HEK293 (cell line): ENCODE measurements around the gene CRCP.

Experiments used
- CTCF ChIA-PET: fragments of 350-600 bp; formaldehyde crosslinking; extraction: SDS; loops from one replicate; lab custom pipeline; 2021; ENCODE audit warnings: antibody characterized with exemption; lab: Yijun Ruan, JAX
- POLR2A ChIA-PET: fragments of 300-600 bp; formaldehyde crosslinking; extraction: SDS; loops from one replicate; lab custom pipeline; 2020; ENCODE audit warnings: antibody characterized with exemption, inconsistent platforms; lab: Yijun Ruan, JAX
- H3K27ac ChIP-seq: fragments of 200-500 bp; sonication (Bioruptor generic); 2 replicates; pipeline ENCODE4 v1.5.1; 2014; ENCODE audit warnings: low read depth, low read length, control low read depth, inconsistent platforms; ENCODE audit errors: extremely low read depth
- H3K36me3 ChIP-seq, 2 experiments: fragments of 200-500 bp in 1 of 2; sonication (Bioruptor generic) in 1 of 2; 1 replicate in 1 of 2; 2 replicates in 1 of 2; pipeline ENCODE4 v1.5.1; 2014 to 2017; ENCODE audit warnings: inconsistent platforms in 2 of 2, low read length in 2 of 2; ENCODE audit not compliant: control insufficient read depth in 2 of 2, insufficient read depth in 1 of 2
- H3K4me1 ChIP-seq: fragments of 200-500 bp; sonication (Bioruptor generic); 2 replicates; pipeline ENCODE4 v1.5.1; 2014; ENCODE audit warnings: mild to moderate bottlenecking, low read length, inconsistent platforms; ENCODE audit not compliant: control insufficient read depth, insufficient read depth
- H3K4me3 ChIP-seq: 2 replicates; pipeline ENCODE4 v1.5.1; 2011; ENCODE audit warnings: low read depth, mild to moderate bottlenecking, control low read depth, low read length, moderate library complexity
- H3K9me3 ChIP-seq: fragments of 200-500 bp; sonication (Bioruptor generic); 2 replicates; pipeline ENCODE4 v1.5.1; 2014; ENCODE audit warnings: low read depth, low read length, inconsistent platforms; ENCODE audit not compliant: control insufficient read depth, insufficient read depth
- KLF10 ChIP-seq: fragments of 450-650 bp; IDR thresholded peaks from 2 replicates; pipeline ENCODE4 v1.5.1; 2018; ENCODE audit warnings: missing biosample characterization, mild to moderate bottlenecking, missing genetic modification characterization
- KLF8 ChIP-seq: fragments of 450-650 bp; formaldehyde crosslinking; IDR thresholded peaks from 2 replicates; pipeline ENCODE4 v1.5.1; 2016; ENCODE audit warnings: missing biosample characterization, missing genetic modification characterization
- RBAK ChIP-seq: fragments of 450-650 bp; formaldehyde crosslinking; IDR thresholded peaks from 2 replicates; pipeline ENCODE4 v1.5.1; 2016; ENCODE audit warnings: missing biosample characterization, missing genetic modification characterization
- SALL2 ChIP-seq: fragments of 450-650 bp; formaldehyde crosslinking; IDR thresholded peaks from 2 replicates; pipeline ENCODE4 v1.5.0; 2017; ENCODE audit warnings: missing biosample characterization, mild to moderate bottlenecking, missing genetic modification characterization, borderline replicate concordance
- ZBTB1 ChIP-seq: fragments of 450-650 bp; formaldehyde crosslinking; IDR thresholded peaks from 2 replicates; pipeline ENCODE4 v1.5.1; 2016; ENCODE audit warnings: missing biosample characterization, missing genetic modification characterization
- ZBTB17 ChIP-seq: fragments of 450-650 bp; formaldehyde crosslinking; IDR thresholded peaks from 2 replicates; pipeline ENCODE4 v1.5.1; 2016; ENCODE audit warnings: missing biosample characterization, missing genetic modification characterization
- ZBTB7A ChIP-seq: fragments of 450-650 bp; formaldehyde crosslinking; IDR thresholded peaks from 2 replicates; pipeline ENCODE4 v1.5.1; 2016; ENCODE audit warnings: low read depth, missing biosample characterization, missing genetic modification characterization
- ZFHX2 ChIP-seq: fragments of 450-650 bp; formaldehyde crosslinking; conservative IDR thresholded peaks from 2 replicates; pipeline ENCODE4 v1.5.1; 2016; ENCODE audit warnings: missing biosample characterization, missing genetic modification characterization
- ZFP3 ChIP-seq: fragments of 450-650 bp; formaldehyde crosslinking; IDR thresholded peaks from 2 replicates; pipeline ENCODE4 v1.5.1; 2016; ENCODE audit warnings: low read depth, missing biosample characterization, missing genetic modification characterization
- ZNF311 ChIP-seq: fragments of 450-650 bp; formaldehyde crosslinking; IDR thresholded peaks from 2 replicates; pipeline ENCODE4 v1.5.1; 2017; ENCODE audit warnings: missing biosample characterization, missing genetic modification characterization, borderline replicate concordance
- ZNF366 ChIP-seq: fragments of 450-650 bp; formaldehyde crosslinking; conservative IDR thresholded peaks from 2 replicates; pipeline ENCODE4 v1.5.1; 2016; ENCODE audit warnings: missing biosample characterization, missing genetic modification characterization
- ZNF37A ChIP-seq: fragments of 450-650 bp; IDR thresholded peaks from 2 replicates; pipeline ENCODE4 v1.5.1; 2018; ENCODE audit warnings: missing biosample characterization, missing genetic modification characterization
- ZNF391 ChIP-seq: fragments of 450-650 bp; formaldehyde crosslinking; IDR thresholded peaks from 2 replicates; pipeline ENCODE4 v1.5.1; 2016; ENCODE audit warnings: low read depth, missing biosample characterization, missing genetic modification characterization, borderline replicate concordance
- ZNF404 ChIP-seq: fragments of 450-650 bp; formaldehyde crosslinking; IDR thresholded peaks from 2 replicates; pipeline ENCODE4 v1.5.1; 2017; ENCODE audit warnings: missing biosample characterization, missing genetic modification characterization
- ZNF473 ChIP-seq: fragments of 450-650 bp; formaldehyde crosslinking; IDR thresholded peaks from 2 replicates; pipeline ENCODE4 v1.5.1; 2017; ENCODE audit warnings: missing biosample characterization, missing genetic modification characterization
- ZNF544 ChIP-seq: fragments of 450-650 bp; formaldehyde crosslinking; IDR thresholded peaks from 2 replicates; pipeline ENCODE4 v1.5.0; 2017; ENCODE audit warnings: missing biosample characterization, missing genetic modification characterization
- ZNF664 ChIP-seq: fragments of 450-650 bp; formaldehyde crosslinking; IDR thresholded peaks from 2 replicates; pipeline ENCODE4 v1.5.1; 2016; ENCODE audit warnings: missing biosample characterization, missing genetic modification characterization
- ZNF670 ChIP-seq: fragments of 450-650 bp; formaldehyde crosslinking; IDR thresholded peaks from 2 replicates; pipeline ENCODE4 v1.5.1; 2016; ENCODE audit warnings: missing biosample characterization, missing genetic modification characterization, low read depth
- ZNF843 ChIP-seq: fragments of 450-650 bp; formaldehyde crosslinking; IDR thresholded peaks from 2 replicates; pipeline ENCODE4 v1.5.1; 2016; ENCODE audit warnings: missing biosample characterization, missing genetic modification characterization
- ZSCAN30 ChIP-seq: fragments of 450-650 bp; IDR thresholded peaks from 2 replicates; pipeline ENCODE4 v1.5.1; 2018; ENCODE audit warnings: missing biosample characterization, mild to moderate bottlenecking, missing genetic modification characterization, moderate library complexity
- TF ChIP-seq, protein P1 (sequence below): fragments of 450-650 bp; formaldehyde crosslinking; IDR thresholded peaks from 2 replicates; pipeline ENCODE4 v1.5.1; 2016; ENCODE audit warnings: missing biosample characterization, missing genetic modification characterization

CRCP gene

GRCh38 chr7:66187905-66188304 is 73.3 kb downstream of the CRCP start (continued):
- TF ChIP-seq, protein P1, sequence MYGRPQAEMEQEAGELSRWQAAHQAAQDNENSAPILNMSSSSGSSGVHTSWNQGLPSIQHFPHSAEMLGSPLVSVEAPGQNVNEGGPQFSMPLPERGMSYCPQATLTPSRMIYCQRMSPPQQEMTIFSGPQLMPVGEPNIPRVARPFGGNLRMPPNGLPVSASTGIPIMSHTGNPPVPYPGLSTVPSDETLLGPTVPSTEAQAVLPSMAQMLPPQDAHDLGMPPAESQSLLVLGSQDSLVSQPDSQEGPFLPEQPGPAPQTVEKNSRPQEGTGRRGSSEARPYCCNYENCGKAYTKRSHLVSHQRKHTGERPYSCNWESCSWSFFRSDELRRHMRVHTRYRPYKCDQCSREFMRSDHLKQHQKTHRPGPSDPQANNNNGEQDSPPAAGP (tag by site-specific recombination) = no peak
- TF ChIP-seq KLF8 (tag by site-specific recombination) = no peak
- TF ChIP-seq ZNF391 (tag by site-specific recombination) = no peak
- TF ChIP-seq ZFP3 (tag by site-specific recombination) = no peak
- TF ChIP-seq SALL2 (tag by site-specific recombination) = no peak
- no peak for TF ChIP-seq ZNF670 (tag by site-specific recombination)
- TF ChIP-seq ZNF664 (tag by site-specific recombination) = no peak

- Histone ChIP-seq H3K4me1 (no peaks in the 10 kb centered on the region), H3K9me3 (no peaks in the 10 kb centered on the region), H3K4me3 (no peak overlapping the region), H3K36me3 (no peaks in the 10 kb centered on the region), H3K27ac (no peak overlapping the region)
- ChIA-PET CTCF (interaction anchor here (0.6 kb wide), 1 partner anchor 199 kb away, joined by 3 read pairs; no protein-coding TSS in a partner anchor), POLR2A (interaction anchor here (1.1 kb wide), 1 partner anchor 17 kb away, joined by 3 read pairs; the partner anchor contains the start of gene TPST1)
- no peak for TF ChIP-seq ZNF843
- TF ChIP-seq ZSCAN30 = no peak
- no peak for TF ChIP-seq ZBTB7A
- peak; percentile 71 for TF ChIP-seq ZNF366 (tag by site-specific recombination)
- TF ChIP-seq ZBTB17 (tag by site-specific recombination) = peak; percentile 79
These were observed 74.0 kb downstream of the CRCP start for GRCh38 chr7:66188645-66189044.

DNA sequence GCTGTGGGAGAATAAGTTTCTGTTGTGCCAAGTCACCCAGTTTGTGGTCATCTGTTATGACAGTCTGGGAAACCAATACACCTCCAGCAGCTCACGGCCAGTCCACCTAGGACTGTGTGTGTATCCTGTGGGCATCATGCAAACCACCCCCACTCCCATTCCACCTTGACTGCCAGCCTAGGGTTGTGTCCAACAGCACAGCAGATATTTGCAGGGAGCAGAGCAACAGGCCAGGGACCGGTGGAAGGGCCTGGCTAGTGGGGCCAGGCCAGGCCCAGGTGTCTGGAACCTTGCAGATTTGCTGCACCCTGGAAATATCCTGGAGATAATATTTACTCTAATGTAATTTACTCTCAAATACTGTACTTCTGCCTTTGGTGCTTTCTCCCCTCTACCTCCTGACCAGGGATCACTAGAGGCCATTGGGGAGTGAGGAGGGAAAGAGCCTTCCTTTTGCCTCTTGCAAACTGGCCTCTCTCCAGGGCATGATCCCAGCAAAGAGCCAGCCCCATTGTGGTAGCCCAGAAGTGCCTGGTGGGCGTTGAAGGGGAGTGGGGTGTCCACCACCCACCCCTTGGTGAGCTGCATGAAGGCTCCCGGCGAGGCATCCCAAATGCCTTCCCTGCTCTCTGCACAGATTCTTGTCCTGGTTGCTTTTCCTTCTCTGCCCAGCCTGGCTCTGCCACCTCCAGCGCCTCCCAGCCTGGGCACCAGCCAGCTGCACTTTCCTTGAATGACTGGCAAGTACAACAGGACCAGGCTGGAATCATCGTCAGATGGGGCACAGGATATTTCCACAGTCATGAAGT is 75.3 kb downstream of the CRCP start:
- Histone ChIP-seq H3K9me3 (no peaks in the 10 kb centered on the region), H3K4me1 (no peaks in the 10 kb centered on the region), H3K4me3 (no peak overlapping the region), H3K36me3 (no peaks in the 10 kb centered on the region), H3K27ac (no peak overlapping the region)
- ChIA-PET CTCF (interaction anchor here (0.6 kb wide), 1 partner anchor 318 kb away, joined by 3 read pairs; no protein-coding TSS in a partner anchor), POLR2A (no interaction called here)
- TF ChIP-seq ZNF404 (tag by site-specific recombination) (no peak), KLF10 (tag by site-specific recombination) (no peak), ZNF473 (tag by site-specific recombination) (no peak), ZFHX2 (tag by site-specific recombination) (0 out of 2 replicates have a peak, but pooled peaks have one; percentile 34), ZNF311 (tag by site-specific recombination) (no peak)

- Histone ChIP-seq H3K9me3 (no peaks in the 10 kb centered on the region), H3K4me1 (no peaks in the 10 kb centered on the region)
- TF ChIP-seq RBAK (tag by site-specific recombination) = no peak
- no peak for TF ChIP-seq ZBTB1 (tag by site-specific recombination)
- no peak for TF ChIP-seq ZNF37A (tag by site-specific recombination)
- no peak for TF ChIP-seq ZFP3 (tag by site-specific recombination)
- TF ChIP-seq ZNF544 (tag by site-specific recombination) = no peak
- TF ChIP-seq, all 188 proteins: peak for 0
- ChIA-PET CTCF (interaction anchor here (0.6 kb wide), 1 partner anchor 317 kb away, joined by 3 read pairs; no protein-coding TSS in a partner anchor), POLR2A (interaction anchor here (0.7 kb wide), 1 partner anchor 739 kb away, joined by 10 read pairs; no protein-coding TSS in a partner anchor)
- Histone ChIP-seq H3K36me3 (no peaks in the 10 kb centered on the region), H3K27ac (no peak overlapping the region), H3K4me3 (no peak overlapping the region)
These were observed 75.8 kb downstream of the CRCP start for GRCh38 chr7:66190504-66190857.
